Measurements from ENCODE around the gene MYH8.

Gene MYH8

GRCh38 chr17:10380631-10381408 lies 40.9 kb downstream of the MYH8 start:
- no peak for DNase-seq

GRCh38 chr17:10372906-10373305 lies 48.8 kb downstream of the MYH8 start, which contains the start of gene MYH13:
MYH13 (minus strand) TSS chr17:10373006; CDS start chr17:10364530, 8,476 bp downstream.
- no peak for DNase-seq

- no peak for DNase-seq
Observed at GRCh38 chr17:10370016-10370608, 51.6 kb downstream of the MYH8 start.

GRCh38 chr17:10369239-10369638 lies 52.5 kb downstream of the MYH8 start:
- no peak for DNase-seq

- no peak for DNase-seq
Observed at GRCh38 chr17:10368561-10368960, 53.2 kb downstream of the MYH8 start.

GRCh38 chr17:10360578-10360977 lies 61.2 kb downstream of the MYH8 start:
- DNase-seq: no peak

- DNase-seq: no peak
Observed at GRCh38 chr17:10357768-10358167, 64.0 kb downstream of the MYH8 start.

- no peak for DNase-seq
Observed at GRCh38 chr17:10354651-10355050, 67.1 kb downstream of the MYH8 start.

- no peak for DNase-seq
Observed at GRCh38 chr17:10352893-10353292, 68.9 kb downstream of the MYH8 start.

GRCh38 chr17:10349403-10349802 lies 72.3 kb downstream of the MYH8 start:
- DNase-seq: no peak

- DNase-seq: no peak
Observed at GRCh38 chr17:10344816-10345215, 76.9 kb downstream of the MYH8 start.
